GM10847 (cell line): ENCODE results near the gene CASP2.

Experiments
- POLR2A ChIP-seq: IDR thresholded peaks from 2 replicates; pipeline ENCODE4 v1.6.1; 2011; ENCODE audit not compliant: insufficient read length; ENCODE audit errors: extremely low read depth

Gene CASP2

GRCh38 chr7:143283381-143283780 is 4.8 kb upstream of the CASP2 start:
- TF ChIP-seq POLR2A: no peak

GRCh38 chr7:143284591-143285469 is 3.3 kb upstream of the CASP2 start, which contains the start of gene TMEM139:
Gene TMEM139 (plus strand): TSS chr7:143284958. CDS start chr7:143285958, 1,000 bp downstream.
- TF ChIP-seq POLR2A: no peak

- TF ChIP-seq POLR2A: no peak
Observed at GRCh38 chr7:143285470-143285778, 2.7 kb upstream of the CASP2 start.

- TF ChIP-seq POLR2A: no peak
Observed at GRCh38 chr7:143285806-143286521, 2.2 kb upstream of the CASP2 start.

GRCh38 chr7:143286522-143286890 is 1.6 kb upstream of the CASP2 start:
- TF ChIP-seq POLR2A: no peak

GRCh38 chr7:143287339-143287934 is 714 bp upstream of the CASP2 start:
- no peak for TF ChIP-seq POLR2A

GRCh38 chr7:143288836-143289235 is 685 bp downstream of the CASP2 start:
- no peak for TF ChIP-seq POLR2A

- no peak for TF ChIP-seq POLR2A
Observed at GRCh38 chr7:143289421-143289820, 1.3 kb downstream of the CASP2 start.

- TF ChIP-seq POLR2A: no peak
Observed at GRCh38 chr7:143290293-143290692, 2.1 kb downstream of the CASP2 start.

- no peak for TF ChIP-seq POLR2A
Observed at GRCh38 chr7:143292876-143293275, 4.7 kb downstream of the CASP2 start.

- no peak for TF ChIP-seq POLR2A
Observed at GRCh38 chr7:143295870-143296269, 7.7 kb downstream of the CASP2 start.

- TF ChIP-seq POLR2A: no peak
Observed at GRCh38 chr7:143296686-143297085, 8.5 kb downstream of the CASP2 start.

- no peak for TF ChIP-seq POLR2A
Observed at GRCh38 chr7:143299346-143299745, 11.2 kb downstream of the CASP2 start.

GRCh38 chr7:143299840-143300239 is 11.7 kb downstream of the CASP2 start:
- TF ChIP-seq POLR2A: no peak

- no peak for TF ChIP-seq POLR2A
Observed at GRCh38 chr7:143300959-143301935, 13.1 kb downstream of the CASP2 start.
